ENCODE measurements around the gene WFDC1.

Gene WFDC1

GRCh38 chr16:84278968-84279367 lies 15.7 kb upstream of the WFDC1 start:
- no peak for TF ChIP-seq CTCF (IDR thresholded peaks at IDR 0.05; ENCODE audit: control insufficient read depth, extremely low read depth, insufficient read depth)
- DNase-seq (ENCODE audit: low read depth), result no peak
- H3K4me3 ChIP-seq (ENCODE audit: low read depth, low read length), result no peak overlapping the region

- DNase-seq (ENCODE audit: low read depth), result no peak
- H3K4me3 ChIP-seq (ENCODE audit: low read depth, low read length), result no peak overlapping the region
- TF ChIP-seq CTCF (IDR thresholded peaks at IDR 0.05; ENCODE audit: control insufficient read depth, extremely low read depth, insufficient read depth), result no peak
These were observed 14.8 kb upstream of the WFDC1 start for GRCh38 chr16:84279881-84280280.

GRCh38 chr16:84281074-84281473 lies 13.6 kb upstream of the WFDC1 start:
- TF ChIP-seq CTCF (IDR thresholded peaks at IDR 0.05; ENCODE audit: control insufficient read depth, extremely low read depth, insufficient read depth), result no peak
- H3K4me3 ChIP-seq (ENCODE audit: low read depth, low read length), result no peak overlapping the region
- no peak for DNase-seq (ENCODE audit: low read depth)

GRCh38 chr16:84282533-84282932 lies 12.1 kb upstream of the WFDC1 start:
- H3K4me3 ChIP-seq (ENCODE audit: low read depth, low read length), result no peak overlapping the region
- no peak for DNase-seq (ENCODE audit: low read depth)
- no peak for TF ChIP-seq CTCF (IDR thresholded peaks at IDR 0.05; ENCODE audit: control insufficient read depth, extremely low read depth, insufficient read depth)

GRCh38 chr16:84283314-84284153 lies 11.1 kb upstream of the WFDC1 start:
- TF ChIP-seq CTCF (IDR thresholded peaks at IDR 0.05; ENCODE audit: control insufficient read depth, extremely low read depth, insufficient read depth), result no peak
- H3K4me3 ChIP-seq (ENCODE audit: low read depth, low read length), result no peak overlapping the region
- DNase-seq (ENCODE audit: low read depth), result no peak

- TF ChIP-seq CTCF (IDR thresholded peaks at IDR 0.05; ENCODE audit: control insufficient read depth, extremely low read depth, insufficient read depth), result no peak
- H3K4me3 ChIP-seq (ENCODE audit: low read depth, low read length), result no peak overlapping the region
- no peak for DNase-seq (ENCODE audit: low read depth)
These were observed 10.4 kb upstream of the WFDC1 start for GRCh38 chr16:84284154-84284722.
